IMR-90 (cell line): Measurements from ENCODE around the gene BHLHA15. TPM values are rescaled to one million over a fixed set of nuclear protein-coding genes. Genes with fewer than 3 reads are reported as not detected.

ENCODE experiments used
- ATAC-seq: fragments of 200-7000 bp; cut with Tn5 transposase; 2 replicates; pipeline ENCODE4 v1.9.1; 2020; ENCODE audit warnings: low read depth, mild to moderate bottlenecking, moderate library complexity
- BruUV-seq: library from RNA; stranded (reverse); fragments of 400-500 nt; replicated peaks from 2 replicates; lab custom pipeline; 2021; lab: Mats Ljungman, UMichigan
- CTCF ChIA-PET: fragments of 300-600 bp; formaldehyde crosslinking; extraction: SDS; loops from one replicate; lab custom pipeline; 2021; ENCODE audit warnings: antibody characterized with exemption; lab: Yijun Ruan, JAX
- POLR2A ChIA-PET: fragments of 300-600 bp; sonication (Branson Sonifier 250); formaldehyde crosslinking; loops from one replicate; lab custom pipeline; 2022; ENCODE audit warnings: antibody characterized with exemption; ENCODE audit not compliant: unreplicated experiment; lab: Charles Lee
- DNase-seq: peaks from one replicate; pipeline ENCODE4 v3.0.0; 2013
- H2AFZ ChIP-seq: replicated peaks from 2 replicates; pipeline ENCODE3; 2013; ENCODE audit warnings: low read length, mild to moderate bottlenecking; ENCODE audit not compliant: poor library complexity
- H2AK5ac ChIP-seq: 2 replicates; pipeline ENCODE4 v1.6.1; 2013; ENCODE audit warnings: low read depth, low read length, inconsistent platforms
- H2AK9ac ChIP-seq: replicated peaks from 2 replicates; pipeline ENCODE3; 2013; ENCODE audit warnings: mild to moderate bottlenecking, low read depth, low read length, moderate library complexity; ENCODE audit not compliant: poor library complexity
- H2BK120ac ChIP-seq: 2 replicates; pipeline ENCODE4 v1.6.1; 2013; ENCODE audit warnings: low read depth, low read length, inconsistent platforms
- H2BK15ac ChIP-seq: 3 replicates; pipeline ENCODE4 v1.6.1; 2013; ENCODE audit warnings: low read depth, low read length, inconsistent platforms
- H2BK20ac ChIP-seq: 2 replicates; pipeline ENCODE4 v1.6.1; 2013; ENCODE audit warnings: low read depth, mild to moderate bottlenecking, inconsistent platforms, low read length, moderate library complexity
- H2BK5ac ChIP-seq: 2 replicates; pipeline ENCODE4 v1.6.1; 2013; ENCODE audit warnings: mild to moderate bottlenecking, low read depth, low read length, inconsistent platforms; ENCODE audit not compliant: poor library complexity, severe bottlenecking
- H3K14ac ChIP-seq: replicated peaks from 2 replicates; pipeline ENCODE4 v1.6.1; 2013; ENCODE audit warnings: low read depth, low read length, inconsistent platforms
- H3K18ac ChIP-seq: 2 replicates; pipeline ENCODE4 v1.6.1; 2013; ENCODE audit warnings: low read depth, low read length, control low read depth
- H3K23ac ChIP-seq: 2 replicates; pipeline ENCODE4 v1.6.1; 2013; ENCODE audit warnings: low read depth, low read length, inconsistent platforms
- H3K27ac ChIP-seq: 2 replicates; pipeline ENCODE4 v1.5.1; 2013; ENCODE audit warnings: mild to moderate bottlenecking, control low read depth, low read length; ENCODE audit not compliant: insufficient read depth
- H3K27me3 ChIP-seq: 2 replicates; pipeline ENCODE4 v1.6.1; 2013; ENCODE audit warnings: low read length; ENCODE audit not compliant: control insufficient read depth, insufficient read depth
- H3K36me3 ChIP-seq: 2 replicates; pipeline ENCODE4 v1.6.1; 2013; ENCODE audit warnings: low read length, mixed read lengths; ENCODE audit not compliant: control insufficient read depth, insufficient read depth
- H3K4ac ChIP-seq: 2 replicates; pipeline ENCODE4 v1.6.1; 2013; ENCODE audit warnings: low read depth, low read length, inconsistent platforms
- H3K4me1 ChIP-seq: 2 replicates; pipeline ENCODE4 v1.6.1; 2013; ENCODE audit warnings: low read length, mixed read lengths; ENCODE audit not compliant: control insufficient read depth, insufficient read depth
- H3K4me2 ChIP-seq: 2 replicates; pipeline ENCODE4 v1.6.1; 2013; ENCODE audit warnings: low read depth, mild to moderate bottlenecking, control low read depth, low read length, moderate library complexity
- H3K4me3 ChIP-seq: 2 replicates; pipeline ENCODE4 v1.5.1; 2013; ENCODE audit warnings: low read depth, mild to moderate bottlenecking, control low read depth, low read length, moderate library complexity; ENCODE audit not compliant: insufficient read depth
- H3K56ac ChIP-seq: 2 replicates; pipeline ENCODE4 v1.6.1; 2013; ENCODE audit warnings: low read length, inconsistent platforms; ENCODE audit not compliant: insufficient read depth; ENCODE audit errors: extremely low read depth
- H3K79me1 ChIP-seq, 2 experiments: 2 replicates each; pipeline ENCODE4 v1.6.1; 2013; ENCODE audit warnings: low read length in 2 of 2, inconsistent platforms in 1 of 2, low read depth in 1 of 2
- H3K9ac ChIP-seq: 2 replicates; pipeline ENCODE4 v1.6.1; 2013; ENCODE audit warnings: low read depth, low read length, control low read depth
- H3K9me1 ChIP-seq: 2 replicates; pipeline ENCODE4 v1.6.1; 2013; ENCODE audit warnings: low read length, inconsistent platforms; ENCODE audit not compliant: insufficient read depth
- H3K9me3 ChIP-seq: 2 replicates; pipeline ENCODE4 v1.6.1; 2013; ENCODE audit warnings: low read length; ENCODE audit not compliant: control insufficient read depth, insufficient read depth
- H4K20me1 ChIP-seq: 2 replicates; pipeline ENCODE4 v1.6.1; 2013; ENCODE audit warnings: low read length, inconsistent platforms; ENCODE audit not compliant: insufficient read depth
- H4K5ac ChIP-seq: 2 replicates; pipeline ENCODE4 v1.6.1; 2013; ENCODE audit warnings: mild to moderate bottlenecking, low read depth, low read length, control low read depth
- H4K8ac ChIP-seq, 2 experiments: 2 replicates each; pipeline ENCODE4 v1.6.1; 2013; ENCODE audit warnings: low read depth in 2 of 2, low read length in 2 of 2, control low read depth in 1 of 2, inconsistent platforms in 1 of 2
- H4K91ac ChIP-seq: 2 replicates; pipeline ENCODE4 v1.6.1; 2013; ENCODE audit warnings: low read depth, low read length, inconsistent platforms; ENCODE audit not compliant: insufficient read depth
- BHLHE40 ChIP-seq: fragments of 150-350 bp; IDR thresholded peaks from 2 replicates; pipeline ENCODE4 v1.6.1; 2016; ENCODE audit warnings: mild to moderate bottlenecking, low read depth, low read length
- CEBPB ChIP-seq: IDR thresholded peaks from 2 replicates; pipeline ENCODE4 v1.6.1; 2012; ENCODE audit warnings: low read depth, low read length, improper control_type of control experiment
- CHD1 ChIP-seq: IDR thresholded peaks from 2 replicates; pipeline ENCODE4 v1.6.1; 2012; ENCODE audit warnings: low read depth, low read length, improper control_type of control experiment
- FOS ChIP-seq: fragments of 150-350 bp; IDR thresholded peaks from 2 replicates; pipeline ENCODE4 v1.6.1; 2016; ENCODE audit warnings: low read depth, low read length
- MAZ ChIP-seq: IDR thresholded peaks from 2 replicates; pipeline ENCODE4 v1.6.1; 2012; ENCODE audit warnings: low read depth, mild to moderate bottlenecking, low read length, improper control_type of control experiment, moderate library complexity, borderline replicate concordance
- MXI1 ChIP-seq: IDR thresholded peaks from 2 replicates; pipeline ENCODE4 v1.6.1; 2012; ENCODE audit warnings: low read depth, mild to moderate bottlenecking, low read length, moderate library complexity, borderline replicate concordance
- NFE2L2 ChIP-seq: fragments of 150-350 bp; IDR thresholded peaks from 2 replicates; pipeline ENCODE4 v1.6.1; 2016; ENCODE audit warnings: low read depth, mild to moderate bottlenecking, low read length
- POLR2A ChIP-seq: IDR thresholded peaks from 2 replicates; pipeline ENCODE4 v1.6.1; 2012; ENCODE audit warnings: mild to moderate bottlenecking, low read depth, low read length
- RFX5 ChIP-seq: IDR thresholded peaks from 2 replicates; pipeline ENCODE4 v1.8.0; 2012; ENCODE audit warnings: low read depth, mild to moderate bottlenecking, low read length, moderate library complexity
- SMC3 ChIP-seq: fragments of 150-350 bp; IDR thresholded peaks from 2 replicates; pipeline ENCODE4 v1.6.1; 2016; ENCODE audit warnings: low read depth, mild to moderate bottlenecking, antibody characterized with exemption, low read length, moderate library complexity
- USF2 ChIP-seq: fragments of 150-350 bp; IDR thresholded peaks from 2 replicates; pipeline ENCODE4 v1.6.1; 2017; ENCODE audit warnings: mild to moderate bottlenecking, antibody characterized with exemption, low read length, low read depth
- WGBS, 2 experiments: methylation state at CpG; one replicate each; pipeline versions ENCODE4 v1.1.5 to v1.1.7; 2013; ENCODE audit warnings: missing lambda C conversion rate in 2 of 2; ENCODE audit not compliant: insufficient read length in 1 of 2; ENCODE audit errors: extremely low coverage in 2 of 2; 5-methylcytosine and 5-hydroxymethylcytosine counted together
- dilution Hi-C: fragments of 300-500 bp; cut with HindIII; formaldehyde crosslinking; loops from one replicate; pipeline ENCODE4 v1.14.3; 2018; ENCODE audit warnings: low sequenced_read_pairs; ENCODE audit not compliant: unreplicated experiment
- in situ Hi-C: fragments of 300-500 bp; cut with MboI; formaldehyde crosslinking; loops from 3 replicates; pipeline ENCODE4 v1.14.3; 2019; ENCODE audit warnings: low sequenced_read_pairs, inconsistent platforms, mixed read lengths
- intact Hi-C: fragments of 100-400 bp; cut with micrococcal nuclease; formaldehyde crosslinking; loops from 2 replicates; pipeline ENCODE4 v1.10.0; 2022
- polyA plus RNA-seq, 3 experiments: library from polyadenylated mRNA; depleted of rRNA; stranded (reverse); fragments of >200 nt; gene quantifications; 2 replicates each; pipeline ENCODE4 v1.2.3, GENCODE V29; 2012; ENCODE audit warnings: low replicate concordance in 1 of 3
- total RNA-seq: library from RNA; depleted of rRNA; stranded (reverse); fragments of >200 nt; gene quantifications from 2 replicates; pipeline ENCODE4 v1.2.3, GENCODE V29; 2012

The BHLHA15 gene
- total and polyA plus RNA-seq, 2 of the 4 experiments (the other 2 are of a cell fraction): not detected

- no TSS peak for BruUV-seq
Measured at GRCh38 chr7:98177553-98177952, 33.7 kb upstream of the BHLHA15 start.

More at GRCh38 chr7:98177553-98177952, 33.7 kb upstream of the BHLHA15 start:
- intact Hi-C loops (no loop called here), dilution Hi-C loops (no loop called here), in situ Hi-C loops (no loop called here)
- Histone ChIP-seq H3K27me3 (no peaks in the 10 kb centered on the region), H2AK9ac (no peak overlapping the region), H4K20me1 (no peaks in the 10 kb centered on the region), H3K56ac (no peak overlapping the region), H4K8ac (no peak overlapping the region), H3K9me1 (peaks cover 6% of the 10 kb centered on the region; the same call in 1 of the 2 replicates), H3K4me3 (no peak overlapping the region), H3K9me3 (no peaks in the 10 kb centered on the region), H4K5ac (no peak overlapping the region), H2BK20ac (no peak overlapping the region), H3K9ac (no peak overlapping the region), H3K36me3 (peaks cover 7% of the 10 kb centered on the region; the same call in 1 of the 2 replicates), H2BK15ac (no peak overlapping the region), H2BK5ac (no peak overlapping the region), H3K23ac (no peak overlapping the region), H3K4me1 (no peaks in the 10 kb centered on the region; the same call in 1 of the 2 replicates), H3K14ac (no peak overlapping the region), H2BK120ac (no peak overlapping the region), H3K27ac (no peak overlapping the region), H3K18ac (no peak overlapping the region), H2AFZ (no peak overlapping the region), H4K91ac (no peak overlapping the region), H2AK5ac (no peak overlapping the region), H3K79me1 (no peaks in the 10 kb centered on the region), H3K4me2 (no peak overlapping the region), H3K4ac (no peak overlapping the region)
- DNase-seq (no peak), ATAC-seq (no peak)
- CTCF ChIA-PET: interaction anchor here (0.7 to 1.9 kb wide), 2 partner anchors 9 kb away, joined by 3 to 4 read pairs; no protein-coding TSS in a partner anchor
- TF ChIP-seq CHD1 (no peak), RFX5 (no peak), NFE2L2 (no peak), USF2 (no peak), MAZ (no peak), POLR2A (no peak), MXI1 (no peak), BHLHE40 (no peak), CEBPB (no peak), FOS (no peak), SMC3 (no peak)
- POLR2A ChIA-PET: no interaction called here
- WGBS, 2 experiments: no CpG with 5 or more reads among the region's 6 CpGs
